Endometrial microvascular endothelial cells (primary cell): Measurements from ENCODE around the gene ZNF497. TPM values are rescaled to one million over a fixed set of nuclear protein-coding genes. Genes with fewer than 3 reads are reported as not detected.

Source experiments
- in situ Hi-C: cut with HindIII; loops from 2 replicates; pipeline ENCODE4 v1.10.0; 2017; ENCODE audit warnings: low sequenced_read_pairs, low pct_unique_long_range_greater_than_20kb; ENCODE audit errors: inconsistent ontology term
- total RNA-seq: library from RNA; depleted of rRNA; stranded (reverse); fragments of >200 nt; gene quantifications from one replicate; pipeline ENCODE4 v1.2.3, GENCODE V29; 2015; ENCODE audit errors: inconsistent ontology term

Gene ZNF497
- total RNA-seq, 1 donor from 2014 or later, result 0.19 TPM

GRCh38 chr19:58372311-58373133 lies 10.0 kb upstream of the ZNF497 start:
- in situ Hi-C loops, result no loop called here

GRCh38 chr19:58368561-58369360 lies 6.2 kb upstream of the ZNF497 start:
- in situ Hi-C loops, result no loop called here

GRCh38 chr19:58367698-58368454 lies 5.3 kb upstream of the ZNF497 start:
- in situ Hi-C loops, result no loop called here

- in situ Hi-C loops, result no loop called here
Observed at GRCh38 chr19:58366585-58367430, 4.3 kb upstream of the ZNF497 start.

- in situ Hi-C loops, result no loop called here
Observed at GRCh38 chr19:58364146-58364545, 1.6 kb upstream of the ZNF497 start.

- in situ Hi-C loops, result no loop called here
Observed at GRCh38 chr19:58361900-58362271, 665 bp downstream of the ZNF497 start.

- in situ Hi-C loops, result no loop called here
Observed at GRCh38 chr19:58357481-58358145, 4.9 kb downstream of the ZNF497 start.

- in situ Hi-C loops, result no loop called here
Observed at GRCh38 chr19:58356766-58357480, 5.6 kb downstream of the ZNF497 start.

- in situ Hi-C loops, result no loop called here
Observed at GRCh38 chr19:58355908-58356765, 6.4 kb downstream of the ZNF497 start.

- in situ Hi-C loops, result no loop called here
Observed at GRCh38 chr19:58355215-58355796, 7.2 kb downstream of the ZNF497 start.

GRCh38 chr19:58354478-58355030 lies 8.0 kb downstream of the ZNF497 start:
- in situ Hi-C loops, result no loop called here

- in situ Hi-C loops, result no loop called here
Observed at GRCh38 chr19:58353717-58354477, 8.7 kb downstream of the ZNF497 start.

- in situ Hi-C loops, result no loop called here
Observed at GRCh38 chr19:58352760-58353671, 9.5 kb downstream of the ZNF497 start, which contains the start of gene A1BG. Gene A1BG, minus strand, starts transcription at chr19:58353492. Its CDS starts 55 bp downstream, at chr19:58353437.

- in situ Hi-C loops, result no loop called here
Observed at GRCh38 chr19:58351990-58352755, 10.4 kb downstream of the ZNF497 start.
